A549 (cell line): ENCODE data around the gene CDYL. TPM values are rescaled to one million over a fixed set of nuclear protein-coding genes. Genes with fewer than 3 reads are reported as not detected.

Experiments used
- ATAC-seq, 2 experiments: fragments of 200-7000 bp in 1 of 2; fragments of >200 bp in 1 of 2; cut with Nextera tagmentation in 1 of 2; cut with Tn5 transposase in 1 of 2; 3 replicates each; pipeline versions ENCODE4 v1.8.0 to v1.9.1; 2018 to 2020; ENCODE audit warnings: mild to moderate bottlenecking in 1 of 2, moderate library complexity in 1 of 2
- CTCF ChIA-PET: fragments of 300-600 bp; sonication (Branson Sonifier 250); formaldehyde crosslinking; extraction: SDS; loops from one replicate; lab custom pipeline; 2021; ENCODE audit warnings: antibody characterized with exemption, inconsistent platforms; lab: Yijun Ruan, JAX
- POLR2A ChIA-PET: fragments of 350-600 bp; formaldehyde crosslinking; extraction: SDS; loops from one replicate; lab custom pipeline; 2021; ENCODE audit warnings: antibody characterized with exemption, inconsistent platforms; lab: Yijun Ruan, JAX
- DNase-seq, 2 experiments: peaks; one replicate each; pipeline versions ENCODE4 v3.0.0 to v3.0.0-alpha.2; 2011 to 2016; ENCODE audit warnings: low read depth in 1 of 2, low spot score in 1 of 2
- FAIRE-seq: peaks from 2 replicates; lab custom pipeline; 2011; peaks lifted over from hg19 to GRCh38; lab: Jason Lieb, UNC
- H3K27ac ChIP-seq, 2 experiments: fragments of >200 bp; sonication (Bioruptor Twin); formaldehyde crosslinking; 3 replicates each; pipeline ENCODE4 v1.5.1; 2016 to 2017
- H3K4me1 ChIP-seq: fragments of >200 bp; sonication (Bioruptor Twin); formaldehyde crosslinking; 3 replicates; pipeline ENCODE4 v1.6.1; 2016
- H3K4me2 ChIP-seq: fragments of >200 bp; sonication (Bioruptor Twin); formaldehyde crosslinking; 3 replicates; pipeline ENCODE4 v1.6.1; 2016
- H3K4me3 ChIP-seq: fragments of >200 bp; sonication (Bioruptor Twin); formaldehyde crosslinking; 3 replicates; pipeline ENCODE4 v1.5.1; 2016
- H3K9me3 ChIP-seq: fragments of >200 bp; sonication (Bioruptor Twin); formaldehyde crosslinking; 3 replicates; pipeline ENCODE4 v1.6.1; 2016
- CBX8 ChIP-seq: fragments of 200-600 bp; sonication (generic); IDR thresholded peaks from 2 replicates; pipeline ENCODE4 v1.6.1; 2016
- CEBPB ChIP-seq, 2 experiments: fragments of >200 bp in 1 of 2; sonication (Bioruptor Twin) in 1 of 2; formaldehyde crosslinking in 1 of 2; IDR thresholded peaks; 2 replicates each; pipeline ENCODE4 v1.6.1; 2012 to 2016
- FOSL2 ChIP-seq, 2 experiments: fragments of 450-650 bp in 1 of 2; fragments of >200 bp in 1 of 2; sonication (Bioruptor Twin) in 1 of 2; formaldehyde crosslinking; IDR thresholded peaks; 2 replicates each; pipeline versions ENCODE4 v1.5.0 to v1.6.1; 2016 to 2020; ENCODE audit warnings: mild to moderate bottlenecking in 1 of 2, moderate library complexity in 1 of 2
- HEYL ChIP-seq: fragments of 250-450 bp; sonication (Bioruptor Pico); IDR thresholded peaks from 2 replicates; pipeline ENCODE4 v1.8.0; 2021; ENCODE audit warnings: mild to moderate bottlenecking, moderate library complexity
- HOXA7 ChIP-seq: fragments of 250-450 bp; sonication (Bioruptor Pico); IDR thresholded peaks from 2 replicates; pipeline ENCODE4 v1.5.0; 2020; ENCODE audit warnings: mild to moderate bottlenecking, moderate library complexity
- HOXB13 ChIP-seq: fragments of 250-450 bp; sonication (Bioruptor Pico); IDR thresholded peaks from 2 replicates; pipeline ENCODE4 v1.5.0; 2020; ENCODE audit warnings: low read depth, mild to moderate bottlenecking, moderate library complexity
- HOXB5 ChIP-seq: fragments of 250-450 bp; sonication (Bioruptor Pico); IDR thresholded peaks from 2 replicates; pipeline ENCODE4 v1.5.0; 2020; ENCODE audit warnings: mild to moderate bottlenecking, moderate library complexity
- JUN ChIP-seq, 2 experiments: fragments of >200 bp; sonication (Bioruptor Twin); formaldehyde crosslinking; IDR thresholded peaks; 2 replicates in 1 of 2; 3 replicates in 1 of 2; pipeline ENCODE4 v1.6.1; 2016 to 2017
- KDM1A ChIP-seq: fragments of 200-600 bp; sonication (generic); IDR thresholded peaks from 2 replicates; pipeline ENCODE4 v1.6.1; 2016; ENCODE audit warnings: low read depth, mild to moderate bottlenecking
- MAFK ChIP-seq: fragments of 450-650 bp; IDR thresholded peaks from 2 replicates; pipeline ENCODE4 v1.6.1; 2014; ENCODE audit not compliant: partially characterized antibody
- MYC ChIP-seq: IDR thresholded peaks from 2 replicates; pipeline ENCODE4 v1.6.1; 2012; ENCODE audit warnings: mild to moderate bottlenecking, inconsistent platforms, low read length, improper control_type of control experiment, borderline replicate concordance
- NFE2L2 ChIP-seq: fragments of 150-350 bp; conservative IDR thresholded peaks from 2 replicates; pipeline ENCODE4 v1.6.1; 2014; ENCODE audit warnings: low read length
- NPAS2 ChIP-seq: fragments of 250-450 bp; sonication (Bioruptor Pico); IDR thresholded peaks from 2 replicates; pipeline ENCODE4 v1.8.0; 2022; ENCODE audit warnings: mild to moderate bottlenecking, moderate library complexity, borderline replicate concordance
- POLR2A ChIP-seq: IDR thresholded peaks from 2 replicates; pipeline ENCODE4 v1.6.1; 2012; ENCODE audit warnings: mild to moderate bottlenecking, low read length
- RARB ChIP-seq: fragments of 250-450 bp; sonication (Bioruptor Pico); IDR thresholded peaks from 2 replicates; pipeline ENCODE4 v1.8.0; 2021; ENCODE audit warnings: mild to moderate bottlenecking, moderate library complexity
- RCOR1 ChIP-seq: fragments of 150-350 bp; IDR thresholded peaks from 2 replicates; pipeline ENCODE4 v1.6.1; 2014; ENCODE audit warnings: antibody characterized with exemption, low read length, low read depth
- RNF2 ChIP-seq: fragments of 200-600 bp; sonication (generic); IDR thresholded peaks from 2 replicates; pipeline ENCODE4 v1.6.1; 2016; ENCODE audit warnings: low read depth, mild to moderate bottlenecking, antibody characterized with exemption, moderate library complexity, borderline replicate concordance
- SREBF2 ChIP-seq: fragments of 450-650 bp; IDR thresholded peaks from 2 replicates; pipeline ENCODE4 v1.6.1; 2014; ENCODE audit warnings: mild to moderate bottlenecking, moderate library complexity
- TFCP2L1 ChIP-seq: fragments of 250-450 bp; sonication (Bioruptor Pico); IDR thresholded peaks from 2 replicates; pipeline ENCODE4 v1.5.0; 2021; ENCODE audit warnings: mild to moderate bottlenecking
- ZNF302 ChIP-seq: fragments of 250-450 bp; sonication (Bioruptor Pico); IDR thresholded peaks from 2 replicates; pipeline ENCODE4 v1.9.0; 2021; ENCODE audit warnings: inconsistent platforms, mild to moderate bottlenecking, moderate library complexity
- WGBS: methylation state at CpG from one replicate; pipeline ENCODE4 v1.1.6; 2017; ENCODE audit errors: missing lambda C conversion rate; 5-methylcytosine and 5-hydroxymethylcytosine counted together
- polyA plus RNA-seq, 4 experiments: library from polyadenylated mRNA; depleted of rRNA in 3 of 4; stranded (reverse); fragments of >200 nt; fragmentation: RNase III in 1 of 4; extraction: RNeasy Plus Mini Kit Qiagen cat#74134 plus additional on column Dnase treatment in 1 of 4; gene quantifications; 2 replicates in 3 of 4; 3 replicates in 1 of 4; pipeline ENCODE4 v1.2.3, GENCODE V29; 2011 to 2017
- TF ChIP-seq, protein P1 (sequence below): fragments of 250-450 bp; sonication (Bioruptor Pico); IDR thresholded peaks from 2 replicates; pipeline ENCODE4 v1.5.0; 2021; ENCODE audit warnings: mild to moderate bottlenecking, moderate library complexity, borderline replicate concordance
- TF ChIP-seq, protein P2 (sequence below): fragments of 150-350 bp; IDR thresholded peaks from 2 replicates; pipeline ENCODE4 v1.6.1; 2014; ENCODE audit warnings: low read depth, mild to moderate bottlenecking, low read length
- TF ChIP-seq, protein P3 (sequence below): IDR thresholded peaks from 2 replicates; pipeline ENCODE4 v1.6.1; 2012; ENCODE audit warnings: low read depth, borderline replicate concordance
- TF ChIP-seq, protein P4 (sequence below): fragments of >200 bp; sonication (Bioruptor Twin); formaldehyde crosslinking; IDR thresholded peaks from 3 replicates; pipeline ENCODE4 v1.5.1; 2016
- TF ChIP-seq, protein P5 (sequence below): IDR thresholded peaks from 2 replicates; pipeline ENCODE4 v1.6.1; 2012
- TF ChIP-seq, protein P6 (sequence below): fragments of 450-650 bp; IDR thresholded peaks from 2 replicates; pipeline ENCODE4 v1.6.1; 2014; ENCODE audit warnings: antibody characterized with exemption
- TF ChIP-seq, protein P7 (sequence below): fragments of >200 bp; sonication (Bioruptor Twin); formaldehyde crosslinking; IDR thresholded peaks from 3 replicates; pipeline ENCODE4 v1.6.1; 2016

Gene CDYL
- polyA plus RNA-seq, 2 of the 4 experiments (the other 2 are of a cell fraction): 18.6 to 42.7 TPM

DNA sequence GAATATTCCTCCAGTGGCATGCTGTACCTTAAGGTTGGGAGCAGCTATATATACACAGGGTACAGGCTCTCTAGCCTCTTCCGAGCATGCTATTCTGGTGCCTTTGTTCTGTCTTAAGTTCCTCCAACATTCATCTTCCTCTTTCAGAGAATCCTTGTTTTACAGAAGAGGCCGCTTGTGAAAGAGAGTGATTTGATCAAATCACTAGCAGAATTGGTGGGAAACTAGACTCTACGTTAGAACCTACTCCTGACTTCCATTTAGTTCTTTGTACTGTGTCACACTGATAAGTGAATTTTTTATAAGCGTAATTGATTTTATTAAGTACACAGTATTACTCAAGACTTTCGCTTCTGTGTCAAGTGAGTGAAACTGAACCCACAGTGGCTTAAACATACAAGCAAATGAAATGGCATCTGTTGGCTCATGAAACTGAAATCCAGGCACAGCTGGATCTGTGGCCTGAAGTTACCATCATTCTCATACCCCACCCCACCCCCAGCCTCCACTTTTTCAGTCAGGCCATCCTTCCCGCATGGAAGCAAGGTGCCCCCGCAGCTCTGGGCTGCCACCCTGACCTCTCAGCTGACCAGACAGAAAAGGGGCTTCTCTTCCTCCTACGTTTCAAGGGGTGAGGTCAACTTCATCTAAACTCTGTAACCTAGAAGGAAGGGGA lies 125.3 kb downstream of the CDYL start:
- POLR2A ChIA-PET: no interaction called here
- no peak for TF ChIP-seq KDM1A
- no peak for TF ChIP-seq TFCP2L1
- TF ChIP-seq NPAS2 (CRISPR knock-in tag): no peak
- no peak for TF ChIP-seq MYC
- TF ChIP-seq, protein P1, sequence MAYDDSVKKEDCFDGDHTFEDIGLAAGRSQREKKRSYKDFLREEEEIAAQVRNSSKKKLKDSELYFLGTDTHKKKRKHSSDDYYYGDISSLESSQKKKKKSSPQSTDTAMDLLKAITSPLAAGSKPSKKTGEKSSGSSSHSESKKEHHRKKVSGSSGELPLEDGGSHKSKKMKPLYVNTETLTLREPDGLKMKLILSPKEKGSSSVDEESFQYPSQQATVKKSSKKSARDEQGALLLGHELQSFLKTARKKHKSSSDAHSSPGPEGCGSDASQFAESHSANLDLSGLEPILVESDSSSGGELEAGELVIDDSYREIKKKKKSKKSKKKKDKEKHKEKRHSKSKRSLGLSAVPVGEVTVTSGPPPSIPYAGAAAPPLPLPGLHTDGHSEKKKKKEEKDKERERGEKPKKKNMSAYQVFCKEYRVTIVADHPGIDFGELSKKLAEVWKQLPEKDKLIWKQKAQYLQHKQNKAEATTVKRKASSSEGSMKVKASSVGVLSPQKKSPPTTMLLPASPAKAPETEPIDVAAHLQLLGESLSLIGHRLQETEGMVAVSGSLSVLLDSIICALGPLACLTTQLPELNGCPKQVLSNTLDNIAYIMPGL (CRISPR knock-in tag): no peak
- no peak for TF ChIP-seq HOXB5 (CRISPR knock-in tag)
- no peak for TF ChIP-seq ZNF302 (CRISPR knock-in tag)
- TF ChIP-seq RNF2: no peak
- TF ChIP-seq, protein P2, sequence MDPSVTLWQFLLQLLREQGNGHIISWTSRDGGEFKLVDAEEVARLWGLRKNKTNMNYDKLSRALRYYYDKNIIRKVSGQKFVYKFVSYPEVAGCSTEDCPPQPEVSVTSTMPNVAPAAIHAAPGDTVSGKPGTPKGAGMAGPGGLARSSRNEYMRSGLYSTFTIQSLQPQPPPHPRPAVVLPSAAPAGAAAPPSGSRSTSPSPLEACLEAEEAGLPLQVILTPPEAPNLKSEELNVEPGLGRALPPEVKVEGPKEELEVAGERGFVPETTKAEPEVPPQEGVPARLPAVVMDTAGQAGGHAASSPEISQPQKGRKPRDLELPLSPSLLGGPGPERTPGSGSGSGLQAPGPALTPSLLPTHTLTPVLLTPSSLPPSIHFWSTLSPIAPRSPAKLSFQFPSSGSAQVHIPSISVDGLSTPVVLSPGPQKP: no peak
- TF ChIP-seq HEYL (CRISPR knock-in tag): no peak
- TF ChIP-seq, protein P3, sequence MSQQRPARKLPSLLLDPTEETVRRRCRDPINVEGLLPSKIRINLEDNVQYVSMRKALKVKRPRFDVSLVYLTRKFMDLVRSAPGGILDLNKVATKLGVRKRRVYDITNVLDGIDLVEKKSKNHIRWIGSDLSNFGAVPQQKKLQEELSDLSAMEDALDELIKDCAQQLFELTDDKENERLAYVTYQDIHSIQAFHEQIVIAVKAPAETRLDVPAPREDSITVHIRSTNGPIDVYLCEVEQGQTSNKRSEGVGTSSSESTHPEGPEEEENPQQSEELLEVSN: no peak
- TF ChIP-seq NFE2L2: no peak
- no peak for TF ChIP-seq SREBF2
- TF ChIP-seq HOXA7: no peak
- no peak for TF ChIP-seq CEBPB (IDR thresholded peaks at IDR 0.05)
- no peak for TF ChIP-seq CBX8
- no peak for TF ChIP-seq MAFK
- H3K27ac ChIP-seq: no peak overlapping the region
- FAIRE-seq: no peak
- no peak for ATAC-seq
- 93% methylated on average over 8 of the region's 8 CpGs for WGBS
- H3K9me3 ChIP-seq: no peaks in the 10 kb centered on the region
- no peaks in the 10 kb centered on the region for H3K4me1 ChIP-seq
- H3K4me3 ChIP-seq: no peak overlapping the region
- CTCF ChIA-PET: no interaction called here
- DNase-seq: no peak
- no peak overlapping the region for H3K4me2 ChIP-seq

DNA sequence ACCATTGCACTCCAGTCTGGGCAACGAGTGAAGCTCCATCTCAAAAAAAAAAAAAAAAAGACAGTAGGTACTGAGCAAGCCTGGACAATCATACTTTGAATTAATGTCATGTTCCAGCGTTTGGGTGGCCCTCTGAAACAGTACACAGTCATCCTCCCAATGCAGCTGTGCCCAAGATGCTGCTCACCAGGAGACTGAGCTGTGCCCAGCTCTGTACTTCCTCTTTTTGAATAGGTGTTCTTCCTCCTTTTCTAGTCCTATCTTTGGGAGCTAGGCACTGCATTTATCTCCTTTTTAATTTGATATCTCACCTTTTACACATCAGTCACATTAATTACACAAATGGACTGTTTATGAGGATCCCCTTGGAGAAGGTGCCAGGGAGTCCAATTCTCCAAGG lies 126.2 kb downstream of the CDYL start:
- Histone ChIP-seq H3K4me3 (no peak overlapping the region), H3K4me2 (no peak overlapping the region), H3K4me1 (no peaks in the 10 kb centered on the region), H3K27ac (no peak overlapping the region), H3K9me3 (no peaks in the 10 kb centered on the region)
- no peak for DNase-seq
- ATAC-seq: no peak
- POLR2A ChIA-PET: no interaction called here
- WGBS: 82% methylated on average over 2 of the region's 2 CpGs
- FAIRE-seq: no peak
- TF ChIP-seq, protein P4, sequence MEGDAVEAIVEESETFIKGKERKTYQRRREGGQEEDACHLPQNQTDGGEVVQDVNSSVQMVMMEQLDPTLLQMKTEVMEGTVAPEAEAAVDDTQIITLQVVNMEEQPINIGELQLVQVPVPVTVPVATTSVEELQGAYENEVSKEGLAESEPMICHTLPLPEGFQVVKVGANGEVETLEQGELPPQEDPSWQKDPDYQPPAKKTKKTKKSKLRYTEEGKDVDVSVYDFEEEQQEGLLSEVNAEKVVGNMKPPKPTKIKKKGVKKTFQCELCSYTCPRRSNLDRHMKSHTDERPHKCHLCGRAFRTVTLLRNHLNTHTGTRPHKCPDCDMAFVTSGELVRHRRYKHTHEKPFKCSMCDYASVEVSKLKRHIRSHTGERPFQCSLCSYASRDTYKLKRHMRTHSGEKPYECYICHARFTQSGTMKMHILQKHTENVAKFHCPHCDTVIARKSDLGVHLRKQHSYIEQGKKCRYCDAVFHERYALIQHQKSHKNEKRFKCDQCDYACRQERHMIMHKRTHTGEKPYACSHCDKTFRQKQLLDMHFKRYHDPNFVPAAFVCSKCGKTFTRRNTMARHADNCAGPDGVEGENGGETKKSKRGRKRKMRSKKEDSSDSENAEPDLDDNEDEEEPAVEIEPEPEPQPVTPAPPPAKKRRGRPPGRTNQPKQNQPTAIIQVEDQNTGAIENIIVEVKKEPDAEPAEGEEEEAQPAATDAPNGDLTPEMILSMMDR: no peak
- TF ChIP-seq, protein P5, sequence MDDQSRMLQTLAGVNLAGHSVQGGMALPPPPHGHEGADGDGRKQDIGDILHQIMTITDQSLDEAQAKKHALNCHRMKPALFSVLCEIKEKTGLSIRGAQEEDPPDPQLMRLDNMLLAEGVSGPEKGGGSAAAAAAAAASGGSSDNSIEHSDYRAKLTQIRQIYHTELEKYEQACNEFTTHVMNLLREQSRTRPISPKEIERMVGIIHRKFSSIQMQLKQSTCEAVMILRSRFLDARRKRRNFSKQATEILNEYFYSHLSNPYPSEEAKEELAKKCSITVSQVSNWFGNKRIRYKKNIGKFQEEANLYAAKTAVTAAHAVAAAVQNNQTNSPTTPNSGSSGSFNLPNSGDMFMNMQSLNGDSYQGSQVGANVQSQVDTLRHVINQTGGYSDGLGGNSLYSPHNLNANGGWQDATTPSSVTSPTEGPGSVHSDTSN: no peak
- TF ChIP-seq JUN (IDR thresholded peaks at IDR 0.05): no peak
- TF ChIP-seq CEBPB (IDR thresholded peaks at IDR 0.05): no peak
- TF ChIP-seq TFCP2L1: no peak
- no peak for TF ChIP-seq KDM1A
- TF ChIP-seq MAFK: no peak
- TF ChIP-seq POLR2A: no peak
- TF ChIP-seq RARB: no peak
- TF ChIP-seq HOXB13 (CRISPR knock-in tag): no peak
- TF ChIP-seq, protein P6, sequence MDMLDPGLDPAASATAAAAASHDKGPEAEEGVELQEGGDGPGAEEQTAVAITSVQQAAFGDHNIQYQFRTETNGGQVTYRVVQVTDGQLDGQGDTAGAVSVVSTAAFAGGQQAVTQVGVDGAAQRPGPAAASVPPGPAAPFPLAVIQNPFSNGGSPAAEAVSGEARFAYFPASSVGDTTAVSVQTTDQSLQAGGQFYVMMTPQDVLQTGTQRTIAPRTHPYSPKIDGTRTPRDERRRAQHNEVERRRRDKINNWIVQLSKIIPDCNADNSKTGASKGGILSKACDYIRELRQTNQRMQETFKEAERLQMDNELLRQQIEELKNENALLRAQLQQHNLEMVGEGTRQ: no peak
- no peak for TF ChIP-seq RNF2
- TF ChIP-seq, protein P1 (CRISPR knock-in tag): no peak
- TF ChIP-seq RCOR1: no peak
- TF ChIP-seq FOSL2 (IDR thresholded peaks at IDR 0.05): no peak
- no peak for TF ChIP-seq FOSL2 (CRISPR knock-in tag; IDR thresholded peaks at IDR 0.05)
- TF ChIP-seq HEYL (CRISPR knock-in tag): no peak
- TF ChIP-seq, protein P7, sequence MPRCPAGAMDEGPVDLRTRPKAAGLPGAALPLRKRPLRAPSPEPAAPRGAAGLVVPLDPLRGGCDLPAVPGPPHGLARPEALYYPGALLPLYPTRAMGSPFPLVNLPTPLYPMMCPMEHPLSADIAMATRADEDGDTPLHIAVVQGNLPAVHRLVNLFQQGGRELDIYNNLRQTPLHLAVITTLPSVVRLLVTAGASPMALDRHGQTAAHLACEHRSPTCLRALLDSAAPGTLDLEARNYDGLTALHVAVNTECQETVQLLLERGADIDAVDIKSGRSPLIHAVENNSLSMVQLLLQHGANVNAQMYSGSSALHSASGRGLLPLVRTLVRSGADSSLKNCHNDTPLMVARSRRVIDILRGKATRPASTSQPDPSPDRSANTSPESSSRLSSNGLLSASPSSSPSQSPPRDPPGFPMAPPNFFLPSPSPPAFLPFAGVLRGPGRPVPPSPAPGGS: no peak
- CTCF ChIA-PET: no interaction called here
